Measurements from ENCODE around the gene SELENON. TPM values are rescaled to one million over a fixed set of nuclear protein-coding genes. Genes with fewer than 3 reads are reported as not detected.

The SELENON gene
- total RNA-seq, 1 donor from 2014 or later = 95.9 TPM

DNA sequence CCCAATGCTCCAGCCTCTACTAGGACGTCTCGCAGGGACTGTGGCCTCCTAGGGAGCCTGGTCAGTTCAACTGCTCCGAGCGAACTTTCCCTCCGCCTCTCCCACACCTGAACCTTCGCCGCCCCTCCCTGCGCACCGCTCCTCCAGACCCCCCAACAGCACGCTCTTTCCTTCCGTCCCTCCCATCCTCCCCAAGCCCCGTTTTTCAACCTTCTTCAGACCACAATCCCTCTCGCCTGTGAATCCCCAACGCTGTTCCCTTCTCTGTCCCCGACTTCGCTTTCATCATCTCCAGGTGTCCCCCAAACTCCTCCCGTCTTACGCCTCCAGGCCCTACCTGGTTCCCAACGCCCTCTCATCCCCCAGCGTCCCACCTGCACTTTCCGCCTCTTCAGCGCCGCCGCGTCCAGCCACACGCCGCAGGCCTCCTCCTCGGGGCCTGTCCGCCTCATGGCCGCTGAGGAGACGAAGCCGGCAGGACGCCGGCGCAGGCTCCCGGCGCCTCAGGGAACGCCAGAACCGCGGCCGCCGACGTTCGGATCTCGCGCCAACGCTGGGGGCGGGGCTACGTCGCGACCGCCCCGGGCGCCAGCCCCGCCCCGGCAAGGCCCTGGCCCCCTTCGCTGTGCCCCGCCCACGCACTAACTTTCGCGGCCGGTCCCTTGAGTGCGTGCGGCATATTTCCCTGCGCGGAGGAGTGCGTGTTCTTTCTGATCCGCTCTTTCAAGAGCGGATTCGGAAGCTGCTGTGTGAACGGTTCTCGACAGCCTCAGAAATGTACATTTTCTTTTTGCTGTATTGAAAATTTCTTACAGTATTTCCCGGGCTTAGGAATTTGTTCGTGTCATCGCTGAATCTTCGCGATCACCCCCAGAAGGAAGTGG lies 59.2 kb downstream of the SELENON start, which contains the start of gene AUNIP:
TSS of gene AUNIP (minus strand) at position 552 of the 884 bp plus-strand sequence. CDS start at position 452, 100 bp downstream.
- Histone ChIP-seq H3K36me3 (no peaks in the 10 kb centered on the region), H3K27me3 (no peaks in the 10 kb centered on the region), H3K4me3 (peak within 1 kb of the TSS; percentile 64), H3K4me1 (peaks cover 5% of the 10 kb centered on the region), H3K27ac (peak within 1 kb of the TSS; percentile 85), H3K9me3 (no peaks in the 10 kb centered on the region)
- TF ChIP-seq, protein P1, sequence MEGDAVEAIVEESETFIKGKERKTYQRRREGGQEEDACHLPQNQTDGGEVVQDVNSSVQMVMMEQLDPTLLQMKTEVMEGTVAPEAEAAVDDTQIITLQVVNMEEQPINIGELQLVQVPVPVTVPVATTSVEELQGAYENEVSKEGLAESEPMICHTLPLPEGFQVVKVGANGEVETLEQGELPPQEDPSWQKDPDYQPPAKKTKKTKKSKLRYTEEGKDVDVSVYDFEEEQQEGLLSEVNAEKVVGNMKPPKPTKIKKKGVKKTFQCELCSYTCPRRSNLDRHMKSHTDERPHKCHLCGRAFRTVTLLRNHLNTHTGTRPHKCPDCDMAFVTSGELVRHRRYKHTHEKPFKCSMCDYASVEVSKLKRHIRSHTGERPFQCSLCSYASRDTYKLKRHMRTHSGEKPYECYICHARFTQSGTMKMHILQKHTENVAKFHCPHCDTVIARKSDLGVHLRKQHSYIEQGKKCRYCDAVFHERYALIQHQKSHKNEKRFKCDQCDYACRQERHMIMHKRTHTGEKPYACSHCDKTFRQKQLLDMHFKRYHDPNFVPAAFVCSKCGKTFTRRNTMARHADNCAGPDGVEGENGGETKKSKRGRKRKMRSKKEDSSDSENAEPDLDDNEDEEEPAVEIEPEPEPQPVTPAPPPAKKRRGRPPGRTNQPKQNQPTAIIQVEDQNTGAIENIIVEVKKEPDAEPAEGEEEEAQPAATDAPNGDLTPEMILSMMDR (IDR thresholded peaks at IDR 0.05) = no peak
- peak; percentile 95 for DNase-seq
- peak; percentile 99 for ATAC-seq
- intact Hi-C loops (cut with DNase I) = no loop called here

DNA sequence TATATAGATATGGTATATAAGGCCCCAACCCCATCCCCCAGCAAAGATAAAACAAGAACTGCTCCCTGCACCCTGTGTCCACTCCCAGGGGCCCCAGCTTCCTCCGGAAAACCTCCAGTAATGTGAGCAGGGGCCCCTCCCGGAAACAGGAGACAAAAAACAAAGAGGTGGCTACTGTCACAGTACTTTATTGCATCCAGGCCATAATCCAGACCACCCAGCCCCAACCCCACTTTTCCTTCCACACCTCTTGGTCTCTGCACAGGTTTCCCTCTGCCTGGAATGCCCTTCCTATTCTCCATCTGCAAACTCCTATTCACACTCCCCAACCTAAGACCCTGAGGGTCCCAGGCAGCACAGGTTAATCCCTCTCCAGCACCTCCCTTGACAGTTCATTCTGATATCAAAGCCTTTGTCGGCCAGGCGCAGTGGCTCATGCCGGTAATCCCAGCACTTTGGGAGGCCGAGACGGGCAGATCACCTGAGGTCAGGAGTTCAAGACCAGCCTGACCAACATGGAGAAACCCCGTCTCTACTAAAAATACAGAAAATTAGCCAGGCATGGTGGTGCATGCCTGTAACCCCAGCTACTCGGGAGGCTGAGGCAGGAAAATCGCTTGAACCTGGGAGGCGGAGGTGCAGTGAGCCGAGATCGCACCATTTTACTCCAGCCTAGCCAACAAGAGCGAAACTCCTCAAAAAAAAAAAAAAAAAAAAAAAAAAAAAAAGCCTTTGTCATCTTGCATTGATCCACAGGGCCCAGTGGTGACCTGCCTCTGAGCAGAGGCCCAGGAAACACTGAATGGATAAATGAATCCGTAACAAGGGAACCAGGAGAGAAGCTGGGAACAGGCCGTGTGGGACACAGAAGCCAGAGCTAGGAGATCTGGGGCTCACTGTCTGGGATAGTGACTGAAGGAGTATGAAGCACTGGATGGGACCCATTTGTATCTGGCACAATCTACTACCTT lies 61.6 kb downstream of the SELENON start:
- intact Hi-C loops (cut with DNase I) = no loop called here
- DNase-seq (no peak), ATAC-seq (no peak)
- Histone ChIP-seq H3K27ac (no peak overlapping the region), H3K27me3 (no peaks in the 10 kb centered on the region), H3K36me3 (no peaks in the 10 kb centered on the region), H3K4me1 (peaks cover 5% of the 10 kb centered on the region), H3K9me3 (no peaks in the 10 kb centered on the region), H3K4me3 (no peak overlapping the region)
- TF ChIP-seq, protein P1 (IDR thresholded peaks at IDR 0.05) = no peak

DNA sequence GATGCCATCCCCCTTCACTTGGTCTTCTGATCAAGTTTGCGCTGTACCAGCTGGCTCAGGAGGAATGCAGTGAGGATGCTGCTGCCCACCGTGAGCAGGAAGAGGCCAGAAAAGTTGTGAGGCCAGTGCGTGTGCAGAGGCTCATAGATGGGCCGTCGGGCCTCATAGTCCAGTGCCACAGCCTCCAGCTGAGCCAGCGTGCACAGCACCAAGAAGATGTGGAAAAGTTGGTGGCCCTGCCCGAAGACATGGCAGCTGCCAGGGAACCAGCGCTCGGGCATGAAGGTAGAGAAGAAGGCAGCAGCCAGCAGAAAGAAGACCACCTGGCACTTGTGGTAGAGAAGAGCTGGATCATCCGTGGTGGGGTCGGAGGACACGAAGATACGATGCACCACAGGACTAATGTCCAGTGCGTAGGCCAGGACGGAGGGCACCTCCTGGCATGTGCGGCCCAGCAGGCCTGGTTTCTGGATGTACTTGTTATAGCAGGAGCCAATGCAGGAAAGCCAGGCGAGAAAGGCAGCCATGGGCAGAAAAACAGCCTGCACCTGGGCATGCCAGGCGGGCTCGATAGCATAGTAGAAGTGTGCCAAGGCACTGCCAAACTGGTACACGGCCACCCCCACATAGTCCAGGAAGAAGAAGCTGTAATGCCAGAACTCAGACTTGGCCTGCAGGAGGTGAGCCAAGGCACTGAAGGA lies 62.9 kb downstream of the SELENON start:
- DNase-seq (no peak), ATAC-seq (no peak)
- H3K9me3 ChIP-seq = no peaks in the 10 kb centered on the region
- peaks cover 5% of the 10 kb centered on the region for H3K4me1 ChIP-seq
- intact Hi-C loops (cut with DNase I) = no loop called here
- no peak overlapping the region for H3K27ac ChIP-seq
- no peaks in the 10 kb centered on the region for H3K36me3 ChIP-seq
- H3K27me3 ChIP-seq = no peaks in the 10 kb centered on the region
- TF ChIP-seq, protein P1 (IDR thresholded peaks at IDR 0.05) = no peak
- H3K4me3 ChIP-seq = no peak overlapping the region

DNA sequence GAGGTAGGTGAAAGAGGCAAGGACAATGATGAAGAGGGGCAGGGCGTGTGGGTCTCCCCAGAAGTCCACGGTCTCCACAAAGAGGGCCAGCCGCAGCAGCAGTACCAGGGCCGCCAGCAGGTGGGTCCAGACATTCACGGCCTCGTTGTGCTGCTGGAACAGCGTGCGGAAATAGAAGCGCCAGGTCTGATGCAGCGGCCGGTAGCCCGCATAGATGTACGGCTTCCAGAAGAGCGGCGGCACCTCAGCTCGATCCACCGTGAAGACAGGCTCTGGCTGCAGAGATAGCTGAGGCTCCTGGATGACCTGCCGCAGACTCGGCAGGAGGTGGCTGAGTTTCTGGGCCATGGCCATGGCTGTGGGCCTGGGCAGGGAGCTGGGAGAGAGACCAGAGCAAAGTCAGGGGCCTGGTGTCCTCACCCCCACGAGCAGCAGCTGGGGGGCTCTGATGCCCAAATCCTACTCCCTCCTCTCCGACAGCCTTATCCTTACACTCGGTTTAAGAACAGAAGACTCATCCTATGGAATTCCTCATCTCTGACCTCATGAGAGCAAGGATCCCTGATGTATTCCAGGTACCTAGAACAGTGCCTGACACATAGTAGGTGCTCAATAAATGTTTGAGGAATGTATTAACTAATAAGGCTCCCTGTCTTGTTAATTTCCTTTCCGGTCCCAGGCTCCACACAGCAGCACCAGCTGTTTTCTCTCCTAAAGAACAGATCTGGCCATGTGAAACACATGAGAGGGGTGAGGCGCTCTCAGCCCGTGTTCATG lies 63.7 kb downstream of the SELENON start:
- Histone ChIP-seq H3K4me1 (peaks cover 5% of the 10 kb centered on the region), H3K27me3 (no peaks in the 10 kb centered on the region), H3K9me3 (no peaks in the 10 kb centered on the region), H3K36me3 (no peaks in the 10 kb centered on the region), H3K4me3 (no peak overlapping the region), H3K27ac (no peak overlapping the region)
- ATAC-seq (no peak), DNase-seq (no peak)
- intact Hi-C loops (cut with DNase I) = no loop called here
- TF ChIP-seq, protein P1 (IDR thresholded peaks at IDR 0.05) = no peak
